PFSK-1 (cell line): ENCODE data around the gene NEK10.

Source experiments
- POLR2AphosphoS5 ChIP-seq: IDR thresholded peaks from 2 replicates; pipeline ENCODE4 v1.6.1; 2012; ENCODE audit warnings: low read depth, mild to moderate bottlenecking, control low read depth, low read length, moderate library complexity
- TF ChIP-seq, protein P1 (sequence below), 2 experiments: IDR thresholded peaks; 2 replicates each; pipeline versions ENCODE4 v1.6.1 to v1.8.0; 2011 to 2012; ENCODE audit warnings: low read depth in 2 of 2, low read length in 2 of 2, control low read depth in 1 of 2, inconsistent platforms in 1 of 2, mild to moderate bottlenecking in 1 of 2, moderate library complexity in 1 of 2; ENCODE audit not compliant: insufficient read depth in 1 of 2

DNA sequence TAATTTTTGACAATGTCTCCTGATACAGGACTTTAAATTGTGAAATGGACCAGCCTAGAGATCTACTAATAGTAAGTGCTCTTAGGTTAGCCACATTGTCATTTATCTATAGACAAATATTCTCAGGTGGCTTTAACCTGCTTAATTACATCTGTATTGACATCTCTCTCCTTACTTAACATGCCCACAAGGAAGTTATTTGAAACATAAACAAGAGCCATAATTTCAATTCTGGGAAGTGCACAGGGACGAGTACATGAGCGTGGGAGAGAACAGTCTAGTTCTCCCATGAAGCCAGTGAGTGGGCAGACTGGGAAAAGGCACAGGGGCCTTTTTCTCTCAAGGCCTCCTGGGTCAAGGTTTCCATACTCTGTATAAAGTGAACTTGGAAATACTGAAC lies 54.2 kb downstream of the NEK10 start:
- no peak for TF ChIP-seq POLR2AphosphoS5
- TF ChIP-seq, protein P1, sequence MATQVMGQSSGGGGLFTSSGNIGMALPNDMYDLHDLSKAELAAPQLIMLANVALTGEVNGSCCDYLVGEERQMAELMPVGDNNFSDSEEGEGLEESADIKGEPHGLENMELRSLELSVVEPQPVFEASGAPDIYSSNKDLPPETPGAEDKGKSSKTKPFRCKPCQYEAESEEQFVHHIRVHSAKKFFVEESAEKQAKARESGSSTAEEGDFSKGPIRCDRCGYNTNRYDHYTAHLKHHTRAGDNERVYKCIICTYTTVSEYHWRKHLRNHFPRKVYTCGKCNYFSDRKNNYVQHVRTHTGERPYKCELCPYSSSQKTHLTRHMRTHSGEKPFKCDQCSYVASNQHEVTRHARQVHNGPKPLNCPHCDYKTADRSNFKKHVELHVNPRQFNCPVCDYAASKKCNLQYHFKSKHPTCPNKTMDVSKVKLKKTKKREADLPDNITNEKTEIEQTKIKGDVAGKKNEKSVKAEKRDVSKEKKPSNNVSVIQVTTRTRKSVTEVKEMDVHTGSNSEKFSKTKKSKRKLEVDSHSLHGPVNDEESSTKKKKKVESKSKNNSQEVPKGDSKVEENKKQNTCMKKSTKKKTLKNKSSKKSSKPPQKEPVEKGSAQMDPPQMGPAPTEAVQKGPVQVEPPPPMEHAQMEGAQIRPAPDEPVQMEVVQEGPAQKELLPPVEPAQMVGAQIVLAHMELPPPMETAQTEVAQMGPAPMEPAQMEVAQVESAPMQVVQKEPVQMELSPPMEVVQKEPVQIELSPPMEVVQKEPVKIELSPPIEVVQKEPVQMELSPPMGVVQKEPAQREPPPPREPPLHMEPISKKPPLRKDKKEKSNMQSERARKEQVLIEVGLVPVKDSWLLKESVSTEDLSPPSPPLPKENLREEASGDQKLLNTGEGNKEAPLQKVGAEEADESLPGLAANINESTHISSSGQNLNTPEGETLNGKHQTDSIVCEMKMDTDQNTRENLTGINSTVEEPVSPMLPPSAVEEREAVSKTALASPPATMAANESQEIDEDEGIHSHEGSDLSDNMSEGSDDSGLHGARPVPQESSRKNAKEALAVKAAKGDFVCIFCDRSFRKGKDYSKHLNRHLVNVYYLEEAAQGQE (IDR thresholded peaks at IDR 0.05; ENCODE audit: insufficient read depth in 1 of 2, low read depth in 2 of 2, low read length in 2 of 2), result no peak
